HL-60 (cell line): ENCODE results near the gene RTN4RL1.

ENCODE experiments used
- DNase-seq, 2 experiments: peaks; one replicate each; pipeline ENCODE4 v3.0.0-alpha.2; 2010 to 2020; ENCODE audit warnings: low read depth in 1 of 2, low spot score in 1 of 2
- H3K27ac ChIP-seq: fragments of 250-450 bp; sonication (Bioruptor Pico); replicated peaks from 2 replicates; pipeline ENCODE4 v1.5.1; 2020; ENCODE audit warnings: mild to moderate bottlenecking, moderate library complexity
- H3K27me3 ChIP-seq: fragments of 250-450 bp; sonication (Bioruptor Pico); 2 replicates; pipeline ENCODE4 v1.5.1; 2021; ENCODE audit warnings: mild to moderate bottlenecking, moderate library complexity; ENCODE audit not compliant: insufficient read depth, poor library complexity, severe bottlenecking
- H3K4me3 ChIP-seq: replicated peaks from 2 replicates; pipeline ENCODE4 v1.5.1; 2011; ENCODE audit warnings: mild to moderate bottlenecking, control low read depth, low read length; ENCODE audit not compliant: insufficient read depth
- CTCF ChIP-seq: IDR thresholded peaks from one replicate; pipeline ENCODE4 v1.5.1; 2011; ENCODE audit warnings: low read length, control low read depth, inconsistent platforms; ENCODE audit not compliant: insufficient read depth
- GABPA ChIP-seq: IDR thresholded peaks from 2 replicates; pipeline ENCODE4 v1.6.1; 2012; ENCODE audit warnings: low read depth
- POLR2AphosphoS5 ChIP-seq: IDR thresholded peaks from 2 replicates; pipeline ENCODE4 v1.6.1; 2012; ENCODE audit warnings: low read depth
- REST ChIP-seq: IDR thresholded peaks from 2 replicates; pipeline ENCODE4 v1.6.1; 2012; ENCODE audit warnings: low read depth; ENCODE audit not compliant: insufficient replicate concordance
- SPI1 ChIP-seq: IDR thresholded peaks from 2 replicates; pipeline ENCODE4 v1.6.1; 2012; ENCODE audit warnings: low read depth, mild to moderate bottlenecking, borderline replicate concordance

Gene RTN4RL1

GRCh38 chr17:2022647-2023240 lies 2.4 kb downstream of the RTN4RL1 start:
- Histone ChIP-seq H3K27ac (no peak overlapping the region), H3K27me3 (peaks cover 8% of the 10 kb centered on the region), H3K4me3 (no peak overlapping the region)
- DNase-seq: no peak
- TF ChIP-seq POLR2AphosphoS5 (no peak), GABPA (no peak), SPI1 (no peak), CTCF (no peak), REST (no peak)

GRCh38 chr17:2020721-2021120 lies 4.4 kb downstream of the RTN4RL1 start:
- Histone ChIP-seq H3K27ac (no peak overlapping the region), H3K4me3 (no peak overlapping the region), H3K27me3 (peaks cover 4% of the 10 kb centered on the region)
- TF ChIP-seq CTCF (no peak), REST (no peak), SPI1 (no peak), POLR2AphosphoS5 (no peak), GABPA (no peak)
- DNase-seq: no peak

- DNase-seq: no peak
- TF ChIP-seq REST (no peak), SPI1 (no peak), GABPA (no peak)
- H3K27ac ChIP-seq: no peak overlapping the region
- H3K27me3 ChIP-seq: no peaks in the 10 kb centered on the region
- H3K4me3 ChIP-seq: no peak overlapping the region
Measured at GRCh38 chr17:2019723-2020122, 5.4 kb downstream of the RTN4RL1 start.
